Parathyroid adenoma (tissue), 2 donors: ENCODE data around the gene PRSS50.

Source experiments
- H2AFZ ChIP-seq: fragments of 300-600 bp; sonication (generic); one replicate; pipeline ENCODE4 v1.7.0; 2017; ENCODE audit warnings: antibody characterized with exemption, mild to moderate bottlenecking
- H3K27ac ChIP-seq: fragments of 300-600 bp; sonication (generic); one replicate; pipeline ENCODE4 v1.7.0; 2017
- H3K27me3 ChIP-seq: fragments of 300-600 bp; sonication (generic); one replicate; pipeline ENCODE4 v1.7.0; 2017; ENCODE audit warnings: low read length; ENCODE audit not compliant: control insufficient read depth, insufficient read depth
- H3K36me3 ChIP-seq: fragments of 300-600 bp; sonication (generic); one replicate; pipeline ENCODE4 v1.7.0; 2017; ENCODE audit warnings: low read length; ENCODE audit not compliant: control insufficient read depth, insufficient read depth
- H3K4me1 ChIP-seq: fragments of 300-600 bp; sonication (generic); one replicate; pipeline ENCODE4 v1.7.0; 2017; ENCODE audit warnings: control low read depth
- H3K4me2 ChIP-seq: fragments of 300-600 bp; sonication (generic); one replicate; pipeline ENCODE4 v1.7.0; 2017; ENCODE audit warnings: low read length
- H3K4me3 ChIP-seq: fragments of 300-600 bp; sonication (generic); one replicate; pipeline ENCODE4 v1.7.0; 2017; ENCODE audit warnings: low read depth, low read length
- H3K79me2 ChIP-seq: fragments of 300-600 bp; sonication (generic); one replicate; pipeline ENCODE4 v1.7.0; 2017; ENCODE audit warnings: control low read depth
- H3K9ac ChIP-seq: fragments of 300-600 bp; sonication (generic); one replicate; pipeline ENCODE4 v1.7.0; 2017; ENCODE audit warnings: mild to moderate bottlenecking
- H3K9me3 ChIP-seq: fragments of 300-600 bp; sonication (generic); one replicate; pipeline ENCODE4 v1.7.0; 2017; ENCODE audit warnings: low read length; ENCODE audit not compliant: control insufficient read depth
- TF ChIP-seq, protein P1 (sequence below): fragments of 300-600 bp; sonication (generic); IDR thresholded peaks from one replicate; pipeline ENCODE4 v1.7.0; 2017; ENCODE audit warnings: antibody characterized with exemption, mild to moderate bottlenecking
- donor health status: primary hyperparathyroidism.

PRSS50 gene

DNA sequence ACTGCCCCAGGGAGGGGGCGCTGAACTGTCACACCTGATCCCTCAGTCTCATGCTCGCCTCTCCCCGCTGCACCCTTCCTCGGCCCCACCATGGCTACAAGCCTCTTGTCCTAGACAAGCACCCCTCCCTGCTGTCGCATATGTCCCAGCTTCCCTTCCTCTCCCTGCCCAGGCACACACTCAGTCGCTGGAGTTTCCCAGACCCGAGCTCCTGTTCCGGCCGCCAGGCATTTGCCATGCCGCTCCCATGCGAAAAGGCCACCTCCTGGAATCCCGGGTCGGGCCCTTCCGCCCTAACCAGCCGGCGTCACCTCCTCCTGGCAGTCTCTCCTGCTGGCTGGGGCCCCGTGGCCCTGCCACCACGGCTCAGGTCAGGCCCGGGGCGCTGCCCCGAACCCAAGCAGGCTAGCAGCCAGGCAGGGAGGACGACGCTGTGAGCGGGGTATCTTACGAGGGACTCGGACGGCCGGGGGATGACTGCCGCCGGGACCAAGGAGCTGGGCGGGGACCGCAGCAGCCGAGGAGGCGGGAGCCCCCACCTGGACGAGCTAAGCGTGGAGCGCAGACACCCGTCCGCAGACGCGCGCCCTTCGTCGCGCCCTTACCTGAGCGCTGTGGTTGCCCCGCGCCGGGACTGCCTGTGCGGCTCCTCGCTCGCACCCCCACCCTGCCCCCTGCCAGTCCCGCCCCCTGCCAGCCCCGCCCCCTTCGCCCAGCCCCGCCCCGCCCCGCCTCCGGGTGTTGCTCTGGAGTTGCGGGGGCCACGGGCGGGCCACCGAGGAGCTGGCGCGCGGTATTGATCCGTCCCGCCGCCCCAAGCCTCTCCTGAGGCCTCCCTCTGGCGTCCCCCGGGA is 24.4 kb downstream of the PRSS50 start, which contains the start of gene ALS2CL:
Gene ALS2CL, minus strand, starts transcription at position 642 of the 854 bp plus-strand sequence. CDS start 4,239 bp downstream, outside the sequence.
- H3K4me3 ChIP-seq: peak within 1 kb of the TSS; percentile 59
- TF ChIP-seq, protein P1, sequence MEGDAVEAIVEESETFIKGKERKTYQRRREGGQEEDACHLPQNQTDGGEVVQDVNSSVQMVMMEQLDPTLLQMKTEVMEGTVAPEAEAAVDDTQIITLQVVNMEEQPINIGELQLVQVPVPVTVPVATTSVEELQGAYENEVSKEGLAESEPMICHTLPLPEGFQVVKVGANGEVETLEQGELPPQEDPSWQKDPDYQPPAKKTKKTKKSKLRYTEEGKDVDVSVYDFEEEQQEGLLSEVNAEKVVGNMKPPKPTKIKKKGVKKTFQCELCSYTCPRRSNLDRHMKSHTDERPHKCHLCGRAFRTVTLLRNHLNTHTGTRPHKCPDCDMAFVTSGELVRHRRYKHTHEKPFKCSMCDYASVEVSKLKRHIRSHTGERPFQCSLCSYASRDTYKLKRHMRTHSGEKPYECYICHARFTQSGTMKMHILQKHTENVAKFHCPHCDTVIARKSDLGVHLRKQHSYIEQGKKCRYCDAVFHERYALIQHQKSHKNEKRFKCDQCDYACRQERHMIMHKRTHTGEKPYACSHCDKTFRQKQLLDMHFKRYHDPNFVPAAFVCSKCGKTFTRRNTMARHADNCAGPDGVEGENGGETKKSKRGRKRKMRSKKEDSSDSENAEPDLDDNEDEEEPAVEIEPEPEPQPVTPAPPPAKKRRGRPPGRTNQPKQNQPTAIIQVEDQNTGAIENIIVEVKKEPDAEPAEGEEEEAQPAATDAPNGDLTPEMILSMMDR: no peak
- H3K36me3 ChIP-seq: no peaks in the 10 kb centered on the region
- no peaks in the 10 kb centered on the region for H3K79me2 ChIP-seq
- H3K27ac ChIP-seq: peak within 1 kb of the TSS; percentile 47
- H3K9me3 ChIP-seq: no peaks in the 10 kb centered on the region
- H3K9ac ChIP-seq: no peak within 1 kb of the TSS
- peaks cover 6% of the 10 kb centered on the region for H3K4me1 ChIP-seq
- H2AFZ ChIP-seq: peak within 1 kb of the TSS; percentile 100
- no peaks in the 10 kb centered on the region for H3K27me3 ChIP-seq
- H3K4me2 ChIP-seq: peak within 1 kb of the TSS; percentile 100

DNA sequence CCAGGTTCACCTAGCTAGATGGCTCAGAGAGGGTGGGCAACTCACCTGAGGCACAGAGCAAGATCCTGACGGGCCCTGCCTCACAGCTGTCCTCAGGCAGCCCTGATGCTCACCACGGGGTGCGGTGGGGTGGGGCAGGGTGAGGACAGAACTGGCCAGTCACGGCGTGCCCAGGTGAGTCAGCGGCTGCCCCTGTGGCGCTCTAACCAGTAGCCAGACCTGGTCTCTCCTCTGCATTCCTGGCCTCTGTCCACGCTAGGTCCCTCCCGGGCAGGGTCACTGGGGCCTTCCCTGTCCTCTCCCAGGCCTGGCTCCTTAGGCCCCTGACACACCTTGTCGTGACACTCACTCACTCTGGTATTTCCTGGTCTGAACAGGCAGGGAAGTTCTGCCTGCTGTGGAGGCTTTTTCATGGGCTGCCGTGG is 25.1 kb downstream of the PRSS50 start:
- Histone ChIP-seq H3K27ac (peak overlapping the region; percentile 47), H3K4me1 (peaks cover 6% of the 10 kb centered on the region), H3K9me3 (no peaks in the 10 kb centered on the region), H3K4me2 (peak overlapping the region; percentile 100), H3K9ac (no peak overlapping the region), H3K27me3 (no peaks in the 10 kb centered on the region), H2AFZ (peak overlapping the region; percentile 100), H3K79me2 (no peaks in the 10 kb centered on the region), H3K36me3 (no peaks in the 10 kb centered on the region), H3K4me3 (peak overlapping the region; percentile 59)
- TF ChIP-seq, protein P1: no peak

DNA sequence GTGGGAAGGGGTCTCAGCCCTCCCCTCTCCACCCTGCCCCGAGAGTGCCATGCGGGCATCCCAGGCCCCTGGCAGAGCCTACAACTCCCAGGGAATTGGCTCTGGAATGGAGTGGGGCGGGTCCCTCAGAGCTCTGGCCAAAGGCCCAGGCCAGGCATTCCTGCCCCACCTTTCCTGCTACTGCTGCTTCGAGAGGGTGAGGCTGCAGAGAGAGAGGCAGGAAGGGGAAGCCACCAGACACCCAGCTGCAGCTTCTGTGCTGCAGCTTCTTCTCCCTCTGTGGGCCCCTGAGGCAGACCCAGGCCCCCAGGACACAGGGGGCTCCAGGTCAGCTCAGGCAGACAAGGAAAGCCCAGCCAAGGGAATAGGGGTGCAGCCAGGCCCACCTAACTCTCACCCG is 26.9 kb downstream of the PRSS50 start:
- no peaks in the 10 kb centered on the region for H3K27me3 ChIP-seq
- no peak overlapping the region for H3K27ac ChIP-seq
- H3K4me1 ChIP-seq: peaks cover 6% of the 10 kb centered on the region
- no peaks in the 10 kb centered on the region for H3K79me2 ChIP-seq
- H3K4me3 ChIP-seq: no peak overlapping the region
- H3K36me3 ChIP-seq: no peaks in the 10 kb centered on the region
- H3K9ac ChIP-seq: no peak overlapping the region
- H2AFZ ChIP-seq: no peak overlapping the region
- no peaks in the 10 kb centered on the region for H3K9me3 ChIP-seq
- TF ChIP-seq, protein P1: no peak
- no peak overlapping the region for H3K4me2 ChIP-seq

DNA sequence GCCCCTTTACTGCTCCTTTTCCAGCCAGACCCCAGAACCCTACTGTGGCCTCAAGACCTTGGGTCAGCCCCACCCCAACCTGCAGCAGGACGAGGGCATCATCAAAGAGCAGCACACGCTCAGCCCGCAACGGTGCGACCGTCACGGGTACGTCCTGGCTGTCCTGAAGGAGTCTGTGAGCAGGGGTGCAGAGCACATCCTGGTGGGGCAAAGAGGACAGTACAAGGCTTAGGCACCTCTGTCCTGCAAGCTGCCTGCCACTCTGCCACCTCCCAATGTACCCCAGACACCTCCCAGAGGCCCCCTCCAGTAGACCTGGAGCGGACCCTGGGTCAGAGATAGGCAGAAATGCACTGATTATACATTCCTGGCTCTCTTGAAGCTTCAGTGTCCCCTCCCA is 32.2 kb downstream of the PRSS50 start:
- Histone ChIP-seq H3K79me2 (no peaks in the 10 kb centered on the region), H3K4me1 (no peaks in the 10 kb centered on the region), H3K36me3 (no peaks in the 10 kb centered on the region), H3K27ac (no peak overlapping the region), H3K4me2 (no peak overlapping the region), H2AFZ (no peak overlapping the region), H3K27me3 (no peaks in the 10 kb centered on the region), H3K9ac (no peak overlapping the region), H3K9me3 (no peaks in the 10 kb centered on the region), H3K4me3 (no peak overlapping the region)
- TF ChIP-seq, protein P1: no peak
